Measurements from ENCODE around the gene ARID1B.

Gene ARID1B

GRCh38 chr6:156825475-156825874 is 48.3 kb downstream of the ARID1B start:
- no peak for DNase-seq (ENCODE audit: low spot score)

DNA sequence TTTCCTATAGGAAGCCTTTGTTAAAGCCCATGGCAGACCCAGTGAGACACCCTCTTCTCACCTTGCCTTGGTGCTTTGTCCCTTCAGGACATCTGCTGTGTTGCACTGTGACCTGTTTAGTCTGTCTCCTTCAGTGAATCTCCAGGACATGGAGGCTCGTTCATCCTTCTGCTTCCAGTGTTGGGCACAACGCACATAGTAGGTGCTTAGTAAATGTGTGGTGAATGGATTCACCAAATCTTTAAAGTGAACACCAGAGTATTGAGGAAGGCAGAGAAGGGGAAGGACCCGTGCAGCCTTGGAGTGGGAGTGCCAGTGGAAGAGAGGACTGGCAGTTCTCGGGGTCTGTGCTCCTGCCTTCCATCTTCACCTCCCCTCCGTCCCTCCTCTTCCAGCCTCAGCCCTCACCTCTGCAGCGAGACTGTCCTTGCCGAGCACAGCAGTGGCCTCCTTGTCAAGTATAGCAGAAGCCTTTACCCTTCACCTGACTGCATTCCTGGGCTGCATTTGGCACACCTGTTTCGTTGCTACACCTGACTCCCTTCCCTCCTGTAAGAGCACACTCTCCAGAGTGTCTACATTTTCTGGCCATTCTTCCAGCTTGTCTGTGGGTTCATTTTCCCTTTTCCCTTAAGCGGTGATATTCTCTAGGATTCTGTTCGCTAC is 49.2 kb downstream of the ARID1B start:
- DNase-seq (ENCODE audit: low spot score) = no peak

DNA sequence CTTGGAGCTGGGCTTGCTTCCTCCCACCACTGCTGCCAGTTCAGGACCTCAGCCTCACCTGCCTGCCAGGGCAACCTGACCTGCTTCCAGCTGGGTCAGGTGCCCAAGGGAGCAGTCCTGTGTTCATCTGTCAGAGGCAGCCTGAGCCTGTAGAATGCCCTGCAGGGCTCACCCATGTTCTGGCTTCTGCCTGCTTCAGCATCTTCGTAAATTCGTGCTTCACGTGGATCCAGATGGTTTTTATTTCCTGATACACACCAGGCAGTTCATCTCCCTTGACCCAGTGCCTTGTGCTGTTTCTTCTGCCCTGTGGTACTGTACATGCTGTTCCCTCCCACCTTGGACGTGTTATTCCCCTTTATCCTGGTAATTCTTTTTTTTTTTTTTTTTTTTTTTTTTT is 50.2 kb downstream of the ARID1B start:
- no peak for DNase-seq (ENCODE audit: low spot score)

DNA sequence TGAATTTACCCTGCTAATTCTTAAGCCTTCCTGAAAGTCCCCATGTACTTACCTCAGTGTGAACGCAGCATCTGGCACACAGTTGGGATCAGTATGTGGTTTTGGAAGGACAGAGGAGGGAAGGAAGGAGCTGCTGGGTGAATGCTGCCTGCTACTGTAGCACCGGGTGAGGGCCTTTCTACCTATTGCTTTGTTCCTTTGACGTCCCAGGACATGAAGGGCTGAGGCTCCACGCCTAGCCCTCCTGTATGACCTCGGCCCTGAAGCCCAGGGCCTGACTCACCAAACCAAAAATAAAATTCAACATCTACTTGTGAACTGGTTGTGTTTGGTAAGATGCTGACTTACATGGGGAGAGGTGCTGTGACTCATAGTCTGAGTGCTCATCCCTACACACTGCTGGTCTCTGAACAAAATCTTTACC is 51.1 kb downstream of the ARID1B start:
- DNase-seq (ENCODE audit: low spot score) = peak; percentile 26

DNA sequence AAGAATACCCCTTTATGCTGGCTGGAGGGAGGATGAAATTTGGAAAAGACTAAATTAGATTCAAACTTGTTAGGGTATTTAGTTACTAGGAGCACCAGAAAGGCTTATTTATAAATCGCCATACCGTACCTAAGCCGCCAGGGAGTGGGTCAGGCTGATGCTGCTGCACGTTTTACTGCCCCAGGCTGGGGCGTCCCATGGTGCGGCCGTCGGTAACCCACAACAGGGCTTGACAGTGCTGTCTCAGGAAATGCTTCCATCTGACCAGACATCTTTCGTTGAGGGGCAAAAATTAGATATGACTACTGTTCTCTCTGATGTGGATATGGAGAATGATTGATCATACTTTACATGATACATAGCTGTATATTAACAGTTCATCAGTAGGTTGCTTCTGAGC is 52.9 kb downstream of the ARID1B start:
- DNase-seq (ENCODE audit: low spot score) = no peak

DNA sequence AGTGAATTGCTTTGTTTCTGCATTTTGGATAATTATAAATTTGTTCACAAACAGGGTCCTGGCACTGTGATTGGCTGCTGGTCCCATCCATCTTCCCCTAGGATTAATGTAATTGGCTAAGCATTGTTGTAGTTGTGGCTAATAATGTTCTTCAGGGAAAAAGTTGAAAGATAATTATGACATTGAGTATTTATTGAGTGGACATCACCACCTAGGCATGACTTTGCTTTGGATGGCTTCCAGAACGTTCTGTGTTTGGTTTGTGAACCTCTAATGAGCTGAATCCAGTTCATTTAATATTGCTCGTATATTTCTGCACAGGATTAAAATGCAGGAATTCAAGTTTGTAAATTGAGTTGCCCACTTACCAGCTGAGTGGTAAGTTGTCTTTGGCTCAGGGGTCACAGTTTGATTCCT is 55.1 kb downstream of the ARID1B start:
- DNase-seq (ENCODE audit: low spot score) = no peak

GRCh38 chr6:156832669-156833068 is 55.5 kb downstream of the ARID1B start:
- DNase-seq (ENCODE audit: low spot score) = no peak

DNA sequence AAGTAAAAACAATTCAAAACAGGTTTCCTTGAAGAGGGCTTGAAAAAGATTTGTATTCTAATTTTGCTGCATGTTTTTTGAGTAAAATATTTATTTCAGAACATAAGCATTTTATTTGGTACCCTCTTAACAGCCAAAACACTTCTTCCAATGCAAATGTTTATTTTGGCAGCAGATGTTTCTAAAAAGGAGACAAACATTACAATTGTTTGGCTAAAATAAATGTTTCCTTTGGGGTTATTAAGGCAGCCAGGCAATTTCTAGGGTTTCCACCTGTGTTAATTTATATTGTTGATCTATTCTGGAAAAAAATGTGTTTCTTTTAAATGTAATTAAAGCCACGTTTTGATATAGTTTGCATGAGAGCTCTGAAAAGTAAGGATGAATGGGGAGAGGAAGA is 56.6 kb downstream of the ARID1B start:
- DNase-seq (ENCODE audit: low spot score) = no peak

DNA sequence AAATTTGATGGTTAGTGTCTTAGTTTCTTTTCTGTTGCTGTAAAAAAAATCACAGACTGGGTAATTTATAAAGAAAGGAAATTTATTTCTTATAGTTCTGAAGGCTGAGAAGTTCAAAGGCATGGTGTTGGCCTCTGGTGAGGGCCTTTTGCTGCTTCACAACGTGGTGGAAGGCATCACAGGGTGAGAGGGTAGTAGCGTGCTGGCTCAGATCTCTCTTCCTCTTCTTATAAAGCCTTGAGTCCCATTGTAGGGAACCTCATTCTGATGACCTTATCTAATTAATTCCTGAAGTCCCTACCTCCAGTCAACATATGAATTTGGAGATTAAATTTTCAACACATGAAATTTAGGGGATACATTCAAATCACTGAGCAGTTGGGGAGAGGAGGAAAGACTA is 62.0 kb downstream of the ARID1B start:
- DNase-seq (ENCODE audit: low spot score) = no peak

- no peak for DNase-seq (ENCODE audit: low spot score)
Measured at GRCh38 chr6:156839591-156840001, 62.4 kb downstream of the ARID1B start.

GRCh38 chr6:156840136-156840535 is 63.0 kb downstream of the ARID1B start:
- no peak for DNase-seq (ENCODE audit: low spot score)

- DNase-seq (ENCODE audit: low spot score) = no peak
Measured at GRCh38 chr6:156840606-156841005, 63.4 kb downstream of the ARID1B start.

- DNase-seq (ENCODE audit: low spot score) = no peak
Measured at GRCh38 chr6:156841508-156841907, 64.3 kb downstream of the ARID1B start.

DNA sequence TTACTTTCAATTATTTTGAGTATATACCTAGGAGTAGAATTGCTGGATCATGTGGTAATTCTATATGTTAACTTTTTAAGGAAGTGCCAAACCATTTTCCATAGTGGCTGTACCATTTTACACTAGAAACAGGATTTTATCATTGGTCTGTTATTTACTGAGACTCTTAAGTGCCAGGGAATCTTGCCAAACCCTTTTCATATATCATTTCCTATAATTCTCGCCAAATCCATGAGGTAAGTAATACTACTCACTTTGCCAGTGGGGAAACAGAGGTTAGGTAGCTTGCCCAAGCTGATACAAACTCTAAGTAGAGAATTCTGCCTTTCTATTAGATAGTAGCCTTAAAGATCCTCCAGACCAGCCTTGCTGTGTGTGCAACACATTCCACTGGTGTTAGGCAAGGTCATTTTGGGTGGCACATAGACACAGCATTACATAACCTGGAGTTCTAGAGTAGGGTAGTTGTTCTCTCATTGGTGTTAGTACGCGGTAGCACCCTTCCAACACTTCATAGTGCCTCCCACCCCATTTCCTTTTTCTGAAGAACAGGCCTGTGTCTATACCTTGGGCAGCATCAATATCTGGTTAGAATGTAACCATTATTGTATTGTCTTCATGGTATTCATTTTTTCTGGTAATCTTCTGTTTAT is 65.5 kb downstream of the ARID1B start:
- DNase-seq (ENCODE audit: low spot score) = no peak

DNA sequence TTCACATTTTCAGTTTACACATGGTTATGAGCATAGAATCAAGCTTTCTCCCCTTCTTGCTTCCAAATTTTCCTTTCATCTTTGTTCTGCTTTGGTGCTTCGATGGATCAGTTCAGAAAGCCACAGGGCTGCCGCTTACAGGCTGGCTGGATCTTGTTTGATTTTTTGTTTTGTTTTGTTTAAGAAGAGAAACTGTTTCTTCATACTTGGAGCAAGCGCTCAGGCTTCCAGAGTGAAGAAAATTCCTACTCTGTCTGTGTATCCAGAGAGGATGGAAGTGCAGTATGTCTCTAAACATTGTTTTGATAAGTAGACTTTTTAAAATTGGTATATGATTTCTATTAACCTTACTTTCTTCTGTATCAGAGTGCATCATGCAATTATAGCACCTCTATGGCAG is 66.9 kb downstream of the ARID1B start:
- no peak for DNase-seq (ENCODE audit: low spot score)

DNA sequence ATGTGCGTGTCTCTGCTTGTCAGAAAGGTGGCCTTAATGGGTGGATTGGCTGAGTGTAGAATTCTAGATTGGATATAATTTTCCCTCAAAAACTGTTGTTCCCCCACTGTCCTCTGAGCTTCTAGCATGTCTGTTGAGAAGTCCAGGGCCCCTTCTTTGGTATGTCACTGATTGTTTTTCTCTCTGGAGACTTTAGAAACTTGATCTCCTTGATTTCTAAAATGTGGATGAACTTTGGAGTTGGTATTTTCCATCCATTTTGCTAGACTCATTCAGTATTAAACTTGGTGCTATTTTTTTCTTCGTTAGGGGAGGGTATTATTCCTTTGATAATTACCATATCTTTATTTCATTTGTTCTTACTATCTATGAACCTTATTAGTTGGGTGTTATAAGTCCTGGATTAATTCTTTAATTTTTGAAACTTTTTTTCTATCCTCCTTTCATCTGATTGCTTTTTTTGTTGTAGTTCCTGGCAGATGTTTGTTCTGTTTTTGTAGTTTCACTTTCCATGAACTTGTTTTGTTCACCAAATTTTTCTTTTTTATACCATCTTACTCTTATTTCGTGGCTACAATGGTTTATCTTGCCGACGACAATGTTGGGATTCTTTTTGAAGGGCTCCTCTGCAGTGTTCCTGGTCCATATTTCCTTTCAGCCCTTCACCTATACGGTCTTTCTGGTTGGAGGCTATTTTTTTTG is 68.4 kb downstream of the ARID1B start:
- DNase-seq (ENCODE audit: low spot score) = no peak

DNA sequence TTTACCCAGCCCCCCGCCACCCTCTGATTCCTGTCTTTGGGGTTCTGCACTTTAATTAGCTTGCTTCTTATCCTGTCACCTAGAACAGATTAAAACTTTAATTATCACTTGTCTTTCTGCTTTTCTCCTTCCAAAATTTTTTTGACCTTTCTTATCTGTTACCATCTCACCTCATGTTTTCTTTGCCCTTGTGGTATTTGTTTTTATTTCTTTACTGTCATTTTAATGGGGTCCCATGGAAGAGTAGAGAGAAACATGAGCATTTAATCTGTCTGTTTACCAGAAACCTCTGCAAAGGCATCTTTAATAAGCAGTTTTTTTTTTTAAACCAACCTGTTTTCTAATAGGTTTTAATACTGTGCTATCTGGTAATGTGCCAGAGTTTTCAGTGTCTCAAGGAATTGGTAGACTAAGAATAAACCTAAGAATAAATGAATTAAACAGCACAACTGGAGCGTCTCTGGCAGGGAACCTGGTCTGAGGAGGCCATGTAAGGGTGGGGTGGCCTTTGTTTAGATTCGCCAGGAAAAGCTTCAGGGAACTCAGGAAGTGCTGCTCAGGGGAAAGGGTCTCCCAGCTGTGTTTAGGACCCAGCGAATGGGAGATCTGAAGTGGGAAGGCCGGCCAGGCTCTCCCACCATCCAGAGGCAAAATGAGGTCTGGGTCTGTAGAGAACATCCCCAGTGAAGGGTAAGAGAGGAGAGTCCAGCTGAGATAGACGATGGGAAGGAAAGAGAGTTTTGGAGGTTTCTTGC is 69.8 kb downstream of the ARID1B start:
- no peak for DNase-seq (ENCODE audit: low spot score)

- no peak for DNase-seq (ENCODE audit: low spot score)
Measured at GRCh38 chr6:156848123-156848522, 70.9 kb downstream of the ARID1B start.

DNA sequence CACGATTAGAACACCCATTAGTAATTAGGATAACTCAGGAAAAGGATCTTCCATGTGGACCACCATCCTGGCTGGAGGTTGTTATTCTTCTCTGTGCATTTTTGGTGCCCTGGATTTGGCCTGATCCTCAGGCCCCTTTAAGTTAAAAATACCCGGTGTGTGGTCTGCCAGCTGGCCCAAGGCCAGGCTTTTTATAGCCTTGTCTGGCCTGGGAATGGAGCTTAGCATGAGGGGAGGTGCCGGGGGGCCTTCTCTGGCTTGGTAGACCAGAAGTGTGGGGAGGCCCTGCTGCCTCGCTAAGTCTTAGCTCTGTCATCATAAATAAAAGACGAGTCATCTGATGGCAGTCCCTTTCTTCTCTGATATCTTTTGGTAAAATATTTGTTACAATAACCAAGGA is 71.4 kb downstream of the ARID1B start:
- no peak for DNase-seq (ENCODE audit: low spot score)

DNA sequence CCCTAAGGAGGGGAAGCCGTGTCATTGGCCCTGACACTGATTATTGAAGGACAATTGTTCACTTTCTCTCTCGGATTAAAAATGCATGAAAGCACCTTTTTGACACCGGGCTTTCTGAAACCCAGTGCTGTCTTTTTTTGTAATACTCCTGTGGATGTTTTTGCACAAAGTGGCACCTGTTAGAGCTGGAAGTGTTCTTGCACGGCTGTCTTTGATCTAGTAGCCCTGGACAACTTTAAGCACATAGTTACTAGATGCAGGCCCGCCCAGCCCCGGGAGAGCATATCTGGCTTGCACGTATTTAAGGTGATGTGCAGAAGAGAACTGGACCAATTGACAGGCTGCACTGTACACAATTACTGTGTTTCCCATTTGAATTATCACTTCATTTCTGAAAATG is 72.6 kb downstream of the ARID1B start:
- no peak for DNase-seq (ENCODE audit: low spot score)

DNA sequence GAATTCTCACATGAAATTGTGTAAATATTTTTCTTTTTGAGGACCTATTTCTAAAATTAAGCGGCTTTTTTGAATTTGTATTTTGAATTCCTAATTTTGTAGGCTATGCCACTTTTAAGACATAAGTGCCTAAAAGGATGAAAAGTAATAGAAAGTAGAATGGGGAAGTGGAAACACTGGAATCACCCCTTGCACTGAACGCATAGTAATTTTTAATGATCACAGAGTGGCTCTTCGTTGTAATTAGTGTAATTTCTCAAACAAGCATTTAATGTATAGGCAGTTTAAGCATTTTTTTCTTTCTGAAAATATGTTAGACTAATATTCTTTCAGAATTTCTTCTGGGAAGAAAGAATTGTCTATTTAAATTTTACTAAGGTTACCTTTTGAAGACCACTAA is 73.2 kb downstream of the ARID1B start:
- DNase-seq (ENCODE audit: low spot score) = no peak

GRCh38 chr6:156851454-156851921 is 74.3 kb downstream of the ARID1B start:
- no peak for DNase-seq (ENCODE audit: low spot score)
